GM21447 (cell line): ENCODE data around the gene TMCO5A.
"Not testable (repeated sequence)": the region's sequence is repeated elsewhere in the genome, so short reads cannot be mapped to it uniquely, and the experiment has no call there.

Experiments used
- ATAC-seq: cut with Tn5 transposase; IDR thresholded peaks from one replicate; pipeline ENCODE4 v1.9.1; 2021; ENCODE audit not compliant: unreplicated experiment

The TMCO5A gene

GRCh38 chr15:37934340-37934739 lies at the start of gene TMCO5A:
Gene TMCO5A (plus strand): TSS chr15:37934640. CDS start chr15:37936324, 1,684 bp downstream.
- ATAC-seq: no peak

- ATAC-seq: no peak
These were observed 48.8 kb upstream of the TMCO5A start for GRCh38 chr15:37885651-37886050.

DNA sequence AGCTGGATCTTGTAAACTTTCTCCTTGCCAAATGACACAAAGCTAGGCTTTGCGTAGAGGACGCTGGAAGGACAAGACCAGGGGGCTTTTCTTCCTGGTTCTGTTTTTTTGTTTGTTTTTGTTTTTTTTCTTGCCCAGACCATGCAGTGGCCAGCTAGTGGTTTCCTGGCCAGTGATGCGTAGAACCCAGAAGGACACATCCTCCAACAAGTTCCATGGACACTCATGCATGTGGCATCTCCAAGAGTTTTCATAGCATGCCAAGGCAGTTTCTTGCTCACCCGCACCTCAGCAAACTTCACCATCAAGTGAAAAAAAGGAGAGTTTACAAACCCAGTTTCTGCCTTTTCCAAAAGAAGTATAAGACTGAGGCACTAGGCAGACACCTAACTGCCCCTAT lies 46.1 kb upstream of the TMCO5A start:
- no peak for ATAC-seq

DNA sequence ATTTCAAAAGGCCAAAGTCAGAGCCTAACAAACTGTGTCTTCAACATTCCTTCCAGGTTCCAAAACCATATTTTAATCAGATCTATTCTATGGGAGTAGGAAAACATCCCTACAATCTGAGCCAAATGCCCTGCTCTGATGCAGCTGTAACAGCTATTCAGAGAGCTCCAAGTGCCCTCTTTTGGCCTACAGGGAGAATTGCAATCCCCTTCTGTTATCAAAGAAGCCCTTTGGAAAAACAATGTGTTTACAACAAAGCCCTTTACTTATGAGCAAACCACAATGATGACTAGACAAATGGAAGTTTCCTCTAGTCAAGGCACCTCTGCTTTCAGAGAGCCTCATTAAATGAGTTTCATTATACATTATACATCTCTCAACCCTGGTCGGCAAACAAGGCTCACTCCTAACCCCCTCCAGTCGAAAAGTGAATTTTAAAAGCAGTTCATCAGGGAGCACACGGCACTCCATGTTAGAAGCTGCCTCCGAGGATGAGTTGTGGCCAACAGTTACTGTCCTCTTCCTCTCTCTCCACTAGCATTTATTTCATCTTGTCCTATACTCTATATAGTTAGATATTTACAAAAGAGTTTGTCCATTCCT lies 42.6 kb upstream of the TMCO5A start:
- no peak for ATAC-seq

DNA sequence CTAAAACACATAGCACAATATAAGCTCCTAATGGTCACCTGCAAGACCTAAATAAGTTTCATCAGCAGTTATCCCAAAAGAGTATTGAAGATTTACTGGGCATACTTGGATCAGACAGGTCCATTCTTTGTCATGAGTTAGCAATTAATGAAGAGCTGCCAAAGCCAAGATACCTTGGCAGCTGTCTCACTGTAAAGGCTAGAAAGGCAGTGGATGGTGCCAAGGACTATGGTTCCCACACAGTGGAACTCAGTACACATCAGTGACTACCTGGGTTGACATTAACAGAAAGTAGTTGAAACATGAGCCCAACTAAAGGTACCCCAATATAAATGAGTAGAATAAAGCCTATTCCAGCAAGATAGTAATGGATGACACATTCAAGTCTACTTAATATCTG lies 41.1 kb upstream of the TMCO5A start:
- no peak for ATAC-seq

- no peak for ATAC-seq
These were observed 36.1 kb upstream of the TMCO5A start for GRCh38 chr15:37898362-37898761.

GRCh38 chr15:37900326-37901221 lies 33.9 kb upstream of the TMCO5A start:
- ATAC-seq: no peak

DNA sequence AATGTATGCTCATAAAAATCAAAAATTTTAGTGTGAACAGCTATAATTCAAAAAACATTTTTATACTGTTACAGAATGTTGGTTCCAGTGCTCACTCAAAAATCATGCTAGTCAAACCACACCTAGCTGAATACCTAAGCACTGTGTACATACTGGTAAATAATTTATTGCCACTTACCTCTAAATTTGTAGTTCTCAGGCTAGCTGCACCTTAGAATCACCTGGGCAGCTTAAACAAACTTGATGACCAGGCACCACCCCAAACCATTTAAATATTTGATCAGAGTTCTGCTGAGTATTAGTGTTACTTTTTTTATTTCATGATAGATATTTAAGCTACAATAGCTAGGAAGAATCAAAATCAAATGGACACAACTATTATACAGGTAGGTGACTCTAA lies 32.3 kb upstream of the TMCO5A start:
- ATAC-seq: no peak

- ATAC-seq: no peak
These were observed 30.4 kb upstream of the TMCO5A start for GRCh38 chr15:37903919-37904625.

GRCh38 chr15:37907136-37907535 lies 27.3 kb upstream of the TMCO5A start:
- ATAC-seq: no peak

DNA sequence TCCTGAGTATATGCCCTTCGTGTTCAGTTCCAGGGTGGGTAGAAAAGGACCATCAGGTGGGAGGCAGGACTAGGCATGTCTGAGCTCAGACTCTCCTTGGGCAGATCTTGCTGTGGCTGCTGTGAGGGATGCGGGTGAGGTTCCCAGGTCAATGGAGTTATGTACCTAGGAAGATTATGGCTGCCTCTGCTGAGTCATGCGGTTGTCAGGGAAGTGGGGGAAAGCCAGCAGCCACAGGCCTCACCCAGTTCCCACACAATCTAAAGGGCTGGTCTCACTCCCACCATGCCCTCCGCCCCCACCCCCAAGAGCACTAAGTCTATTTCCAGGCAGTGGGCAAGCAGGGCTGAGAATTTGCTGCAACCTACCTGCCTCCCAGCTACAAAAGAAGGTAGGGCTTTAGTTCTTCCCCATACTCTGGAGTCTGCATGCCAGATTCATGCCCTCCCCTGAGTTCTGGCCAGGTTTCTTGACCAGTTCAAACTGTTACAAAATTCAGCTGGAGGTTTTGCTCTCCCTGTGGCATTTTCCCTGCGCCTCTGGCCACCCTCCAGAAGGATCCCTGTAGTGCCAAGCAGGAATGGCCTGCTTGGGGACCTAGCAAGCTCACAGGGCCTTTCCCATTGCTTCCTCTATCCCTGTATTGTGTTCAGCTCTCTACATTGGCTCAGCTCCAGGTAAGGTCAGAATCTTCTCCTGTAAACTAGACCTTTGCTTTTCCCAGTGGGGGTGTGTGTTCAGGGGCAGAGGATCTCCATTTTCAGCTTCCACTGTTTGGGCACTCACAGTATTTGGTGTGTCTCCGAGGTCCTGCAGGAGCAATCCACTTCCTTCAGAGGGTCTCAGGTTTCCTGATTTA lies 12.7 kb upstream of the TMCO5A start:
- ATAC-seq: no peak

- no peak for ATAC-seq
These were observed 8.3 kb upstream of the TMCO5A start for GRCh38 chr15:37926136-37926535.

DNA sequence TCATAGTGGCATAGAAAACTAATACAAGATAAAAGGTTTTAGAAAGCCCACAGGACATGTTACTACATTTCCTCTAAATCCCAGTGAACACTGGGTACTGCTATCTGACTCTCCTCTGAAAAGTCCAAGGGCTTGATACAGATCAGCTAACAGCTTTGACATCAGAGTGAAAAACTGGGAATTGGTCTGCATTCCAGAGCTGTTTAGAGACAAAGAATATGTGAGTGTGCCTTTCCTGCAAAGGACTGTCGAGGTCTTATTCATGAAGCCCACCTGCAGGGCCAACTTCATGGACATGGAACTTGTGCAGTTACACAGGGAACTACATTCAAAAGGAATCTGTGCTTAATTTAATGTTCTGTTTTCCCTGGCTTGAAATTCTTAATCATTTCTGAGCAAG lies 5.2 kb upstream of the TMCO5A start:
- no peak for ATAC-seq

DNA sequence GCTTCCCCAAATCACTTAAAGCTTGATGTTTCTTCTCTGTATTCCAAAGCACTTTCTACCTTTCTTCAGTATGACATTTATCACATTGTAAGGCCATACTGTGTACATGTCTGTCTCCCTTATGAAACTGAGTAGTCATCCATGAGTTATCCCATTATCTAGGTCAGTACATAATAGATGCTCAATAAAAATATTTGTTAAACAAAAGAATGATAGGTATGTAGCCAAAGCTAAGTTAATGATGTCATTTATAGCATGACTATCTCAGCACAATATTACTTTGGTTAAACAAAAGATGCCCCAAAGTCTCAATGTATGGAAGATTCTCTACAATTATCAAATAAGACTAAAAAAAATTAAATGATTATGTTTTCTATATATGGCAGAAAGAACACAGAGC lies 3.1 kb upstream of the TMCO5A start:
- ATAC-seq: no peak

DNA sequence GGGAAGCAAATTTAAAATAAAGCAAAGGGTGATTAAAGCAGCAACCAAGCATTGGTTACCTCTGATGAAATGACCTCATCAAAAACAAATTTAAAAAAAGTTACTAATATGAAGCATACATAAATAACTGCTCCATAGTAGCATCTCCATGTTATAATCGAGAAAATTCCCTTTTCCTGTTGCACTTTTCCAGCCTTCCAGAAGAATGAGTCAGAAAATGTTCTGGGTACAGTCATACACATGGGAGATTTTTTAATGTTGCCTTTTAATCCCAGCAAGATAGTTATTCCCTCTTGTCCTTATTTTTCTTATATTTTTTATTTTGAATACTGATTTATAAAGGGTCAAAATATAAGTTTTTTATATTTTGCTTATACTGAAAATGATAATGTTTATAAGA lies 2.6 kb upstream of the TMCO5A start:
- ATAC-seq: no peak

- ATAC-seq: no peak
These were observed 1.9 kb upstream of the TMCO5A start for GRCh38 chr15:37932549-37932948.

DNA sequence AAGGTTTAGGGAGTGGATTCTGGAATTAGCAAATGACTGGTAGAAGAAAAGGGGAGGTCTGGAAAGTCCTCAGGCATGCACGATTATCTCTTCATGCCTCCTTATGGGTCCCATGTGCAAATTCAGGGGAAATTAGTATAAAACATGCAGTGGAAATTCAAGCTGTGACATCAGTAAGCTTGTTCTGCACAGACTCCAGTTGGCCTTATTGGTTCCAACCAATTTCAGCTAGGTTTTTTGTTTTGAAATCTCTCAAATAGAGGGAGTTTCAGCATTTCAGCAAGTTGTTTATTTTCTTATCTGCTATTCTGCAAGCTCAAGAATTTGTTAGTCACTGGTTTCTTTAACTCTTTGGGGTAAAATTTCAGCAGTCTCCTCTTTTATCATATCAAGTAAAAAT lies 774 bp upstream of the TMCO5A start:
- ATAC-seq: no peak

DNA sequence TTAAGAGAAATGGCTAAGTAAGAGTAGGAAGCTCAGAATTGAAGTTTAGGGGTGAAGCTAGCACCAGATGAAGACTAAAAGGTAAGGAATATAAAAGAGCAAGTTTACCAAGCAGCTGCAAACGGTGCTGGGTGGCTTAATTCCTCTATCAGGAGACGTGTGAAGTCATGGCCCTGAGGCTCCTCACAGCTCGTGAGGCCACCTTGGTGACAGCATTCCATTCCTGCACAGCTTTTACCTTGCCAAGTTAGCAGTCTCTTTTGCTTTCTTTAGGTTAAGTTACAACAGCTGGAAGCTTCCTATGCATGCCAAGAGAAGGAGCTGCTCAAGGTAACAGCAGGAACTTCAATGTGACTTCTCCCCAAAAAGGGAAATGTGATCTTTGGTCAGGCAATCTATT lies 6.4 kb downstream of the TMCO5A start:
- no peak for ATAC-seq

GRCh38 chr15:37941779-37942178 lies 7.3 kb downstream of the TMCO5A start:
- ATAC-seq: no peak

- ATAC-seq: no peak
These were observed 17.6 kb downstream of the TMCO5A start for GRCh38 chr15:37951999-37952398.

DNA sequence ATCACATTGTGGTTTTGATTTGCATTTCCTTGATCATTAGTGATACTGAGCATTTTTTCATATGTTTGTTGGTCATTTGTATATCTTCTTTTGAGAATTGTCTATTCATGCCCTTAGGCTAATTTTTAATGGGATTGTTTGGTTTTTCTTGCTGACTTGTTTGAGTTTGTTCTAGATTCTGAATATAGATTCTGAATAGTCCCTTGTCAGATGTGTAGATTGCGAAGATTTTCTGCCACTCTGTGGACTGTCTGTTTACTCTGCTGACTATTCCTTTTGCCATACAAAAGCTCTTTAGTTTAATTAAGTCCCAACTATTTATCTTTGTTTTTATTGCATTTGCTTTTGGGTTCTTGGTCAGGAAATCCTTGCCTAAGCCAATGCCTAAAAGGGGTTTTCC lies 26.3 kb downstream of the TMCO5A start:
- not testable (repeated sequence) for ATAC-seq
